NOMO-1 treated with dmso at 0.1 percent for 144 hours (cell line): Measurements from ENCODE around the gene TAS2R16.

ENCODE experiments used
- DNase-seq: peaks from one replicate; lab custom pipeline; 2025; ENCODE audit not compliant: unreplicated experiment; lab: John Stamatoyannopoulos, UW

TAS2R16 gene, protein sequence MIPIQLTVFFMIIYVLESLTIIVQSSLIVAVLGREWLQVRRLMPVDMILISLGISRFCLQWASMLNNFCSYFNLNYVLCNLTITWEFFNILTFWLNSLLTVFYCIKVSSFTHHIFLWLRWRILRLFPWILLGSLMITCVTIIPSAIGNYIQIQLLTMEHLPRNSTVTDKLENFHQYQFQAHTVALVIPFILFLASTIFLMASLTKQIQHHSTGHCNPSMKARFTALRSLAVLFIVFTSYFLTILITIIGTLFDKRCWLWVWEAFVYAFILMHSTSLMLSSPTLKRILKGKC

GRCh38 chr7:122995600-122995999, at the start of gene TAS2R16:
Gene TAS2R16, minus strand, starts transcription at chr7:122995700. Its CDS starts 66 bp downstream, at chr7:122995634.
- DNase-seq = no peak

- DNase-seq = no peak
Measured at GRCh38 chr7:123043642-123044041, 48.1 kb upstream of the TAS2R16 start.

- no peak for DNase-seq
Measured at GRCh38 chr7:123041101-123041500, 45.6 kb upstream of the TAS2R16 start.

DNA sequence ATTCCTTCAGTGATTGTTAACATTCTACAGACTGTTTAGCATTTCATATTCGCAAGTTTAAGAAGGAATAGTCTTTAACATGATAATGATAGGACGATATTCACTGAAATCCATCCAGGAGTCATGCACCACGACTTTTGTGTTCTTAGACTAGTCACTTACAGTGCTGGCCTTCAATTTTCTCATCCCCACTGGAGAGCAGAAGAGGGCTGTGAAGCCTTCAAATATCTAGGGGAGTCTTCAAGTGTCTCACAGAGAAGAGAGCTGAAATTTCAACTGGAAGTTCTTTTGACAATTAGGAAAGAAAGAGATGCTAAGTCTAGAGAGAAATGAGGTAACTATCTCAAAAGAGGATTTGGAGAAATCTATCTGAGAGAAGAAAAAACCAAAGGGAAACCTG, 43.8 kb upstream of the TAS2R16 start:
- no peak for DNase-seq

- no peak for DNase-seq
Measured at GRCh38 chr7:123034106-123034505, 38.6 kb upstream of the TAS2R16 start.

DNA sequence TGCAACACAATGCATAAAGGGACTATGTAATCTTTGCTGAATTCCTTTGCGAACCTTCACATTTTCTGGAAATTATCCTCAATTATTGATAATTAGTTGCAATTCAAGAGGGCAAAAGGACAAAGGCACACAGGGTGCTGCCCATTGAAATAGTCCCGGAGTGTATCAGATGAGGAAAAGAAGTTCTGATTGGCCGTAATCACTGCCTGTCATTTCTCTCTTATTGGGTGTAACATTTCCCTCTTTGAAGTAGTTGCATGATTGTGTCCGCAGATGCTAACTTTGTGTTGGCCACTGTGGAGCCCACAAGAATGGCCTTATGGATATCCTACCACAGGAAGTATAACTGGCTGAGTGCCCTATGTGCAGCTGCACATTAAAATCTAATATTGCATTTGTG, 35.1 kb upstream of the TAS2R16 start:
- no peak for DNase-seq

GRCh38 chr7:123028339-123028738, 32.8 kb upstream of the TAS2R16 start:
- no peak for DNase-seq

DNA sequence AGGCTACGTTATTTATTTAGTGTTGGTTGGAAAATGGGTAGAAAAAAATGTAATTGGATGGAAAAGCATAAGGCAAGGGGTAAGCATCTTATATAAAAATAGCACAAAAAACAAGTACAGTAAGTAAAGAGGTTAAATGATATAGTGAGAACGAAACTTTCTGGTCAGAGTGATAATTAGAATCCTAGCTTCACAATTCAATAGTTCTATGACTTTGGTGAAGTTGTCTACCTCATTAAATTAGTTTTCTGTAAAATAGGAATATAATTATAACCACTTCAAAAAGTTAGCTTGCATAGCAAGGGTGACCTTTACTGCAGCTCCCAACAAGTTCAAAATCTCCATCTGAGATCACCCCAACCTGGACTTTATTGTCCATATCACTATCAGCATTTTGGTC, 30.8 kb upstream of the TAS2R16 start:
- DNase-seq = no peak

GRCh38 chr7:123024989-123025758, 29.7 kb upstream of the TAS2R16 start:
- no peak for DNase-seq

GRCh38 chr7:123023126-123023525, 27.6 kb upstream of the TAS2R16 start:
- no peak for DNase-seq

GRCh38 chr7:123022576-123022975, 27.1 kb upstream of the TAS2R16 start:
- no peak for DNase-seq

DNA sequence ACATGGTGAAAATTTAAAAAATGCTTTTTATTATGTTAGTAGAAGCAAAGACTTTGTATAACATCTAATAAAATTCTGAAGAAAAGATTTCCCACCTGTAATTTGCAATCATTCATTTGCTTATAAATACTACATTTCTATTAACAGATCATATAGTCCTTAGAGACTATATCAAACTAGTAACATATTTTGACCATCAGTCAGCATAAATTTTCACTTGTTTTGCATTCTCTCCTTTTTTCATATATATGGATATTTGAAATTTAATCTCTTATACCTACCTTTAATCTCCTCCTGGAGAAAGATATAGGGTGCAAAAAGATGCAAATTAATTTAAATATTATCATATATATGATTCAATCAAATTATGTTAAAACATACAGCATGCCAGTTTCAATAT, 16.9 kb upstream of the TAS2R16 start:
- no peak for DNase-seq

DNA sequence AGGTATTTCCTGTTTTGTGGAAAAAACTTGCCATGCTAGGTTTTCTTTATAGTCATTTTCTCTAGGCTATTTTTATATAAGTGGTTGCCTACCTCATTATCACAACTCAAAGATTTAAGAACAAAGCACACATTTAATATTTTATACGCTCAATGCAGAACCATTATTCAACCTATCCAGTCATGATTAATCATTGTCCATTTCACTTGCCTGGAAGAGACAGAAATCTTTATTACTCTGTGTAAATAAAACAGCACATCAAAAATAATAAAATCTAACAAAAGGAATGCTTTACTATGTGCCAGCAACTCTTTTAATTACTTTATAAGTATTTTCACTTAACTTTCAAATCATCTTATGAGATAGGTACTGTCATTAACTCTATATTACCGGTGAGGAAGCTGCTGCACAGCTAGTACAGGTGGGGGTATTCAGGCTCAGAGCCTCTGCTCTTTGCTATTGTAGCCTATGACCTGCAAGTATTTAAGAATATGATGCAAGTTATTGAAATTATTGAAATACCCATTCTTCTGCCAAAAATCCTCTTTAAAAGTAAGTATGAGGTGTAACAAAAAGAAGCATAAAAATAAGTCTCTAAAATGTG, 16.4 kb upstream of the TAS2R16 start:
- no peak for DNase-seq

GRCh38 chr7:123004931-123005330, 9.4 kb upstream of the TAS2R16 start:
- no peak for DNase-seq

DNA sequence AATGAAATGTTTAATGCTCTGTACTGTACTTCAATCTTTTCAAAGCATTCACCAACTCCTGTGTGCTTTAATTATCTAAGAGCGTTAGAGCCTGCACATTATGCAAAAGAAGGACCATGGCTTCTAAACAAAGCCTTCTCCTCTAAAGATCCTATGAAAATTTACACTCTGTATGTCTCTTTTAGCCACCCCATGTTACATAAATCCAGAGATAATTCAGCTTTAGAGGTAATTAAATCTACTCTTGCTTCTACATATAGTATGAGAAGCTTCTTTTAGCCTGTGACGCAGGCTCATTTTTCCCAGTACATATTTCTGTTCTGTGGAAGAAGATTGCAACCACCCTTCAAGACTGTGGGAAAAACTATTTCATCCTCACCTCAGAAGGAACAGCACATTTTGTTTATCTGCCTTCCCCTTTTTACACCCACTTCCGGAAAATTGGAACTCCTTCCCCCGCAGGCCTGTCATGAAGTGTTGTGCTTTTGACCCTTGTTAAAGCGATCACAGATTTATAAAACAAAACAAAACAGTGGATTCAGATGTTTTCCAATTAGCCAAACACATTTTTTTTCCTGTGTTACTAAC, 8.1 kb upstream of the TAS2R16 start:
- DNase-seq = no peak

GRCh38 chr7:122989577-122989976, 5.9 kb downstream of the TAS2R16 start:
- DNase-seq = no peak

DNA sequence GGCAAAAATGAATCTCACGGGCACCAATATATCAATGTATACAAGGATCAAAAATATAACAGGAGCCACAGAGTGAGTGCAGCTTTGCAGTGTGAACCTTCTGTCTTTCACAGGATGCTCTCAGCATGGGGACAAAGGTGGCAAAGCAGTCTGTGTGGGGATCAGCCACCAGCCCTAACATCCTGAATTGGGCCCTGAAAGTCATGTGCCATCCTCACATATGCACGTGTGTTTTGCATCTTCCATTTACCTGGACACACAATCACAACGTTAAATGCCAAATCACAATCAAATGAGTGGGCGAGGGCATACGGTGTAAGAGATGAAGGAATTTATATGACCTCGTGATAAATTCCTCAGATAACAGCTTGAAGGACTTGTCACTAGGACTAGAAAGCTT, 6.5 kb downstream of the TAS2R16 start:
- no peak for DNase-seq

DNA sequence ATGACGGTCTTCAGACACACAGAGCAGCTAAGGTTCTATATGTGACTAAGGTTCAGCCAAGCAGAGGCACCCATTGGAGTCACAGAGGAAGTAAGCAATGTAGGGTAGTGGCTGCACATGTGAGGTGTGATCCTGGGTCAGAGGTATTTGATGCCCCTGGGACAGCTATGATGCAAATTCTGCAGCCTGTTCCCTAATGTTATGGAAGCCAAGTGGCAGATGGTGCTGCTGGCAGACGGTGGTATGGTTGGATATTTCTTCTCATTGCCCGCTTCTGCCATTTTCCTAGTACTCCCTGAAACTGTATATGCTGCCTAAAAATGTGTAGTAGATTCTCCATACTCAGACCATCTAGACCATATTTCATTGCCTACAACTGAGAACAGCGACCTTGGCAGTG, 7.2 kb downstream of the TAS2R16 start:
- no peak for DNase-seq

- DNase-seq = no peak
Measured at GRCh38 chr7:122987463-122987862, 8.0 kb downstream of the TAS2R16 start.

DNA sequence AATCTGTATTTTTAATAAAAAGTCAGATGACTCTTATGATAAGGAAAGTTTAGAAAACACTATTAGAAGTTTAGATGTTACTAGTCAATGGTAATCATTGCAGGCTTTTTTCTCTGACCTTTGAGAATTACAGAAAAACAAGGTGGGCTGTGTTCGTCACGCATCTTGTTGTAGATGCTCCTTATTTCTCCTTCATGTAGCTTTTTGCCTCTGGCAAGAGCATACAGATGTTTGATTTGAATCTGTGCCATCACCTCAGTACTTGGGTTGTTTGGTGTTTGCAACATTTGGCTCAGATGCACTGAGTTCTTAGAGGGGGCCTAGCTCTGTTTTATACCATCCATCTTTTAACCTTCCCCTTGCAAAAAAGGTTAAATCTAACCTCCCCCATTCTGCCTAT, 11.5 kb downstream of the TAS2R16 start:
- DNase-seq = no peak

DNA sequence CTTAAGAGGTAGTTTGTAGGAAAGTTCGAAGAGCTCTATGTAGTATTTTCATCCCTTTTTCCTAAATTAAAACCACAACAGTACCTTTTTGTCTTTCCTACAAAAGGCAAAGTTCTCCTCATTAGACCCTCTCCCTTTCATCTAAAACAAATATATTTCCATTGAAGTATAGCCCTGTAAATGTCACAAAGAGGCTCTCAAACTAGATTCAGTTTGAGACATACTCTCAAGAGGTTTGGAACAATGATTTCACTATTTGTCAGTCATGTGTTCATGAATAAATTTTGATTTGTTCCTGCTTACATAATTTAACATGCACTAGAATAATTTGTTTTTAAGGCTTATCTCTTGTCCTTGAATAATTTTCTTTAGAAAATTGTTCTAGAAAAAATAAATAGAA, 12.2 kb downstream of the TAS2R16 start:
- DNase-seq = no peak

- DNase-seq = no peak
Measured at GRCh38 chr7:122975341-122975740, 20.2 kb downstream of the TAS2R16 start.
